ENCODE data around the gene FUT8. TPM values are rescaled to one million over a fixed set of nuclear protein-coding genes. Genes with fewer than 3 reads are reported as not detected.

FUT8 gene
- total and polyA plus RNA-seq, 4 donors = 1.1 to 14.1 (median 4.0) TPM

DNA sequence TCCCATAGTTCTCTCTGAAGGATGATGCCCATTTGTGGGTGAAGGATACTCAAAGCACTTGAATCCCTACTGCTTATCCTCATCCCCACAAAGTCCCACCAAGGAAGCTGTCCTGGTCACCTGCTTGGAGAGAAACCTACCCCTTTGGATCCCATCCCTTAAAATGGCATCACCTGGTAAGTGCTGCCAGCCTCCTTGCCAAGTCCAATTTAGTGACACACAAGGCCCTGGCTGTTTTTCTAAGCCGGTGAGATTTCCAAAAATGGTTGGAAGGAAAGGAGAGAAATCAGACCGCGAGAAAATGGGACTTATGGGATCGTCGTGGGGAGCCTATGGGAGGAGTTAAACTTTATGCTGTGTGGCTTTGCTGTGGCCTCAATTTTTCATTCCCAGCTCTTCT is 358.2 kb downstream of the FUT8 start:
- no peak for DNase-seq (ENCODE audit: low spot score)
- Histone ChIP-seq H3K4me1 (ENCODE audit: control insufficient read depth in 4 of 4, insufficient read depth in 4 of 4, low read length in 3 of 4) (peaks cover 0 to 2% (median 0%) of the 10 kb centered on the region in 4 donors), H3K36me3 (ENCODE audit: control insufficient read depth in 4 of 4, insufficient read depth in 3 of 4, low read depth in 1 of 4, low read length in 3 of 4) (no peaks in the 10 kb centered on the region), H3K9me3 (ENCODE audit: control insufficient read depth in 4 of 4, low read length in 3 of 4) (peaks cover 0 to 2% (median 0%) of the 10 kb centered on the region in 4 donors), H3K4me3 (ENCODE audit: low read depth in 1 of 3, low read length in 3 of 3) (no peak overlapping the region), H3K27me3 (ENCODE audit: control insufficient read depth in 4 of 4, insufficient read depth in 4 of 4, low read length in 3 of 4) (no peaks in the 10 kb centered on the region), H3K9ac (ENCODE audit: low read depth in 1 of 2, low read length in 2 of 2) (no peak overlapping the region), H3K27ac (ENCODE audit: low read depth in 1 of 2, low read length in 2 of 2) (no peak overlapping the region)
- WGBS = 86% methylated on average over 5 of the region's 5 CpGs
- TF ChIP-seq HNF4A (conservative IDR thresholded peaks at IDR 0.05) = no peak
- no peak for TF ChIP-seq RAD21 (IDR thresholded peaks at IDR 0.05)
- TF ChIP-seq GABPA (IDR thresholded peaks at IDR 0.05 in 1 of 2, conservative IDR thresholded peaks at IDR 0.05 in 1 of 2) = no peak
- TF ChIP-seq HNF4G (IDR thresholded peaks at IDR 0.05) = no peak
- TF ChIP-seq TAF1 (conservative IDR thresholded peaks at IDR 0.05) = no peak
- TF ChIP-seq EGR1 (IDR thresholded peaks at IDR 0.05; ENCODE audit: low read depth in 2 of 2) = no peak
- TF ChIP-seq CTCF (IDR thresholded peaks at IDR 0.05; ENCODE audit: low read depth, low read length, missing input control) = no peak
- no peak for TF ChIP-seq RXRA (IDR thresholded peaks at IDR 0.05)
- TF ChIP-seq JUND (IDR thresholded peaks at IDR 0.05) = no peak
- TF ChIP-seq, protein P1, sequence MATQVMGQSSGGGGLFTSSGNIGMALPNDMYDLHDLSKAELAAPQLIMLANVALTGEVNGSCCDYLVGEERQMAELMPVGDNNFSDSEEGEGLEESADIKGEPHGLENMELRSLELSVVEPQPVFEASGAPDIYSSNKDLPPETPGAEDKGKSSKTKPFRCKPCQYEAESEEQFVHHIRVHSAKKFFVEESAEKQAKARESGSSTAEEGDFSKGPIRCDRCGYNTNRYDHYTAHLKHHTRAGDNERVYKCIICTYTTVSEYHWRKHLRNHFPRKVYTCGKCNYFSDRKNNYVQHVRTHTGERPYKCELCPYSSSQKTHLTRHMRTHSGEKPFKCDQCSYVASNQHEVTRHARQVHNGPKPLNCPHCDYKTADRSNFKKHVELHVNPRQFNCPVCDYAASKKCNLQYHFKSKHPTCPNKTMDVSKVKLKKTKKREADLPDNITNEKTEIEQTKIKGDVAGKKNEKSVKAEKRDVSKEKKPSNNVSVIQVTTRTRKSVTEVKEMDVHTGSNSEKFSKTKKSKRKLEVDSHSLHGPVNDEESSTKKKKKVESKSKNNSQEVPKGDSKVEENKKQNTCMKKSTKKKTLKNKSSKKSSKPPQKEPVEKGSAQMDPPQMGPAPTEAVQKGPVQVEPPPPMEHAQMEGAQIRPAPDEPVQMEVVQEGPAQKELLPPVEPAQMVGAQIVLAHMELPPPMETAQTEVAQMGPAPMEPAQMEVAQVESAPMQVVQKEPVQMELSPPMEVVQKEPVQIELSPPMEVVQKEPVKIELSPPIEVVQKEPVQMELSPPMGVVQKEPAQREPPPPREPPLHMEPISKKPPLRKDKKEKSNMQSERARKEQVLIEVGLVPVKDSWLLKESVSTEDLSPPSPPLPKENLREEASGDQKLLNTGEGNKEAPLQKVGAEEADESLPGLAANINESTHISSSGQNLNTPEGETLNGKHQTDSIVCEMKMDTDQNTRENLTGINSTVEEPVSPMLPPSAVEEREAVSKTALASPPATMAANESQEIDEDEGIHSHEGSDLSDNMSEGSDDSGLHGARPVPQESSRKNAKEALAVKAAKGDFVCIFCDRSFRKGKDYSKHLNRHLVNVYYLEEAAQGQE (IDR thresholded peaks at IDR 0.05) = no peak
- no peak for TF ChIP-seq YY1 (IDR thresholded peaks at IDR 0.05)
- TF ChIP-seq FOXA1 (IDR thresholded peaks at IDR 0.05) = no peak
- no peak for TF ChIP-seq NR2F2 (IDR thresholded peaks at IDR 0.05)
- no peak for TF ChIP-seq ATF3 (IDR thresholded peaks at IDR 0.05)
- TF ChIP-seq, protein P2, sequence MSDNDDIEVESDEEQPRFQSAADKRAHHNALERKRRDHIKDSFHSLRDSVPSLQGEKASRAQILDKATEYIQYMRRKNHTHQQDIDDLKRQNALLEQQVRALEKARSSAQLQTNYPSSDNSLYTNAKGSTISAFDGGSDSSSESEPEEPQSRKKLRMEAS (IDR thresholded peaks at IDR 0.05) = no peak
- no peak for TF ChIP-seq SP1 (IDR thresholded peaks at IDR 0.05)
- no peak for TF ChIP-seq ZBTB33 (IDR thresholded peaks at IDR 0.05)
- TF ChIP-seq FOXA2 (IDR thresholded peaks at IDR 0.05) = no peak

Measured in liver (tissue), 9 donors.